ENCODE data around the gene LARGE1. TPM values are rescaled to one million over a fixed set of nuclear protein-coding genes. Genes with fewer than 3 reads are reported as not detected.

LARGE1 gene
- total RNA-seq, 1 donor = 22.8 TPM

DNA sequence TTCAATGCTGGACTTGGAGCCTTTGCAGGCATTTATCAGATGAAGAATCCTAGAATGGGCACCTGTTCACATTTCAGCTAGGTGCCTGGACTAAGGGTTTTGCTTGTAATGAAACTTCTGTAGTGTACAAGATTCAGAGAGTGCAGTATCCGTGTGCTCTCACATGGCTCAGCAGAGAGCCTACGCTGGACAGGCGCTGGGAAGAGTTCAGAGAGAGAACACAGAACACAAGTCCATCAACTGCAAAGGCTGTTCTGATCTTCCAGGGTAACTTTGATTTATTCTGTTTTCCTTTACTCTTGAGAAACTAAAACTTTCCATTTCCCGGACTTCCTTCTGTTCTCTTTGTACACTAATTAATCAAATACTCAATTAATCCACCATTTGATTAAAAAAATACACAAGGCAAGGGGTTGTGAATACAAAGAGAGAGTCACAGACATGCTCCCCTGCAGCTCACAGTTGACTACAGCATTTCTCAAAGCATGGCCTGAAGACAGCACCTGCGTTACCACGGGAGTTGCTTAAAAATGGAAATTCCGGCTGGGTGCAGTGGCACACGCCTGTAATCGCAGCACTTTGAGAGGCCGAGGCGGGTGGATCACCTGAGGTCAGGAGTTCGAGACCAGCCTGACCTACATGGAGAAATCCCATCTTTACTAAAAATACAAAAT lies 393.7 kb downstream of the LARGE1 start:
- H3K36me3 ChIP-seq (ENCODE audit: insufficient read depth, low read length) = no peaks in the 10 kb centered on the region
- no peak overlapping the region for H3K4me2 ChIP-seq (ENCODE audit: insufficient read depth, low read length)
- H3K4me1 ChIP-seq (ENCODE audit: insufficient read depth, low read length) = no peaks in the 10 kb centered on the region
- H3K27me3 ChIP-seq (ENCODE audit: insufficient read depth, low read length) = no peaks in the 10 kb centered on the region
- no peaks in the 10 kb centered on the region for H3K9me3 ChIP-seq (ENCODE audit: low read depth, low read length)
- H3K79me2 ChIP-seq (ENCODE audit: insufficient read depth, low read length) = no peaks in the 10 kb centered on the region
- H2AFZ ChIP-seq (ENCODE audit: low read length) = no peak overlapping the region
- no peaks in the 10 kb centered on the region for H4K20me1 ChIP-seq (ENCODE audit: insufficient read depth, low read length)
- TF ChIP-seq, protein P1, sequence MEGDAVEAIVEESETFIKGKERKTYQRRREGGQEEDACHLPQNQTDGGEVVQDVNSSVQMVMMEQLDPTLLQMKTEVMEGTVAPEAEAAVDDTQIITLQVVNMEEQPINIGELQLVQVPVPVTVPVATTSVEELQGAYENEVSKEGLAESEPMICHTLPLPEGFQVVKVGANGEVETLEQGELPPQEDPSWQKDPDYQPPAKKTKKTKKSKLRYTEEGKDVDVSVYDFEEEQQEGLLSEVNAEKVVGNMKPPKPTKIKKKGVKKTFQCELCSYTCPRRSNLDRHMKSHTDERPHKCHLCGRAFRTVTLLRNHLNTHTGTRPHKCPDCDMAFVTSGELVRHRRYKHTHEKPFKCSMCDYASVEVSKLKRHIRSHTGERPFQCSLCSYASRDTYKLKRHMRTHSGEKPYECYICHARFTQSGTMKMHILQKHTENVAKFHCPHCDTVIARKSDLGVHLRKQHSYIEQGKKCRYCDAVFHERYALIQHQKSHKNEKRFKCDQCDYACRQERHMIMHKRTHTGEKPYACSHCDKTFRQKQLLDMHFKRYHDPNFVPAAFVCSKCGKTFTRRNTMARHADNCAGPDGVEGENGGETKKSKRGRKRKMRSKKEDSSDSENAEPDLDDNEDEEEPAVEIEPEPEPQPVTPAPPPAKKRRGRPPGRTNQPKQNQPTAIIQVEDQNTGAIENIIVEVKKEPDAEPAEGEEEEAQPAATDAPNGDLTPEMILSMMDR (IDR thresholded peaks at IDR 0.05; ENCODE audit: extremely low read depth, low read depth, low read length) = no peak
- no peak for DNase-seq (ENCODE audit: insufficient read length, low spot score, missing footprints)
- no peak overlapping the region for H3K27ac ChIP-seq (ENCODE audit: low read depth, low read length)
- H3K4me3 ChIP-seq (ENCODE audit: insufficient read depth, low read length) = no peak overlapping the region

DNA sequence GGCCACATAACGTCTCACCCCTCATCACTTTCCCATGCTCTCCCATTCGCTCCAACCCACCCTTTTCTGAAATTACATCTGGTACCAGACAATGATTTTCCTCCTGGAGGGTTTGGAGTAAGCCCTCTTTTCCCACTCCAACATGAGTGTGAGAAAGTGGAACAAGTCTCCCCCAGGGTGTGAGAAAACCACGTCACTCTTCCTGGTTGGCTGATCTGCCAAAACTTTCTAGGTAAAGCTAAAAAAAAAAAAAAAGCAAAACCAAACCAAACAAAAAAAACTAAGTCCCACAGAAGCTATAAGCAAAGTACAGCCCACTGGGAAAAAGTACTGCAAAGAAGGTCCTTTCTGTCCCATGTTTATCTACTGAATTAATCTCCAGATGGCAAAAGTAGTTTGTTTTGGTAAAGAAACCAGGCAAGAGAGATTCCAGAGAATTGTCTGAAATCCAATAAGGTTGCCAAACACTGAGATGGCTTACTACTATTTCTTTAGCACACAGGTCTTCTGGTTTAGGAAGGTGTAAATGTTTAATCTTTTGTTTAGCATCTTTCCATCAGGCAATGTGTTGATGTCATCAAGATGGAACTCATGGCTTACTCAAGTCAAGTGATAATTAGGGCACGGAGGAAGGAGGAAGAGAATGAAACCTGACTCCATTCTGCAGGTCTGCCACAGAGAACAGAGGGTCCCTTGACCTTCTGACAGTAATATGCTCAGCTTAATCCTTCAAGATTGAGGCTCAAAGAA lies 395.6 kb downstream of the LARGE1 start:
- no peaks in the 10 kb centered on the region for H3K4me1 ChIP-seq (ENCODE audit: insufficient read depth, low read length)
- H3K27me3 ChIP-seq (ENCODE audit: insufficient read depth, low read length) = no peaks in the 10 kb centered on the region
- no peak overlapping the region for H2AFZ ChIP-seq (ENCODE audit: low read length)
- H3K79me2 ChIP-seq (ENCODE audit: insufficient read depth, low read length) = no peaks in the 10 kb centered on the region
- no peak for DNase-seq (ENCODE audit: insufficient read length, low spot score, missing footprints)
- H3K9me3 ChIP-seq (ENCODE audit: low read depth, low read length) = no peaks in the 10 kb centered on the region
- no peaks in the 10 kb centered on the region for H3K36me3 ChIP-seq (ENCODE audit: insufficient read depth, low read length)
- H3K27ac ChIP-seq (ENCODE audit: low read depth, low read length) = no peak overlapping the region
- TF ChIP-seq, protein P1 (IDR thresholded peaks at IDR 0.05; ENCODE audit: extremely low read depth, low read depth, low read length) = no peak
- H3K4me2 ChIP-seq (ENCODE audit: insufficient read depth, low read length) = no peak overlapping the region
- H3K4me3 ChIP-seq (ENCODE audit: insufficient read depth, low read length) = no peak overlapping the region
- H4K20me1 ChIP-seq (ENCODE audit: insufficient read depth, low read length) = no peaks in the 10 kb centered on the region

DNA sequence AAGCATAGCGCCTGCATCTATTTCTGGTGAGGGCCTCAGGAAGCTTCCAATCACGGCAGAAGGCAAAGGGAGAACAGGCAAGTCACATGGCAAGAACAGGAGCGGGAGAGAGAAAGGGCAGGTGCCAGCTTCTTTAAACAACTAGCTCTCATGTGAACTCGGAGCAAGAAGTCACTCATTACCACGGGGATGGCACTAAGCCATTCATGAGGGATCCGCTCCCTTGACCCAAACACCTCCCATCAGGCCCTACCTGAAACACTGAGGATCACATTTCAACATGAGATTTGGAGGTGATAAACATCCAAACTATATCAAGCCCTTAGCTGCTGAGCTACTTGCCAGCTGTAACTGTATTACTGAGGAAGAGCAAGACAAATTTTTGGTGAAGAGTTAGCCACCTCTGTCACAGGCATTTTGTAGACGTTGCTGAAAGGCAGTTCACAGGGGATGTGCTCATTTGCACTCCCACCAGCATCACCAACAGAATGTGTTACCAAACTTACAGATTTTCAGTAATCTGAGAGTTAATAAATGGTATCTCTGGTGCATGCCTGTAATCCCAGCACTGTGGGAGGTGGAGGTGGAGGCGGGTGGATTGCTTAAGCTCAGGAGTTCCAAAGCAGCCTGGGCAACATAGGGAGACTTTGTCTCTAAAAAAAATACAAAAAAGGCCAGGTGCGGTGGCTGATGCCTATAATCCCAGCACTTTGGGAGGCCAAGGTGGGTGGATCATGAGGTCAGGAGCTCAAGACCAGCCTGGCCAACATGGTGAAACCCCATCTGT lies 398.2 kb downstream of the LARGE1 start:
- Histone ChIP-seq H2AFZ (ENCODE audit: low read length) (no peak overlapping the region), H3K27ac (ENCODE audit: low read depth, low read length) (no peak overlapping the region), H3K27me3 (ENCODE audit: insufficient read depth, low read length) (no peaks in the 10 kb centered on the region), H3K4me2 (ENCODE audit: insufficient read depth, low read length) (no peak overlapping the region), H4K20me1 (ENCODE audit: insufficient read depth, low read length) (no peaks in the 10 kb centered on the region), H3K4me1 (ENCODE audit: insufficient read depth, low read length) (no peaks in the 10 kb centered on the region), H3K79me2 (ENCODE audit: insufficient read depth, low read length) (no peaks in the 10 kb centered on the region), H3K4me3 (ENCODE audit: insufficient read depth, low read length) (no peak overlapping the region), H3K36me3 (ENCODE audit: insufficient read depth, low read length) (no peaks in the 10 kb centered on the region), H3K9me3 (ENCODE audit: low read depth, low read length) (no peaks in the 10 kb centered on the region)
- TF ChIP-seq, protein P1 (IDR thresholded peaks at IDR 0.05; ENCODE audit: extremely low read depth, low read depth, low read length) = no peak
- DNase-seq (ENCODE audit: insufficient read length, low spot score, missing footprints) = no peak

Measured in osteoblast (primary cell).